ENCODE results near the gene SLC44A4.
A peak's percentile ranks its signal among the peaks of the same experiment; 100 is the strongest.
"Not testable (repeated sequence)": the region's sequence is repeated elsewhere in the genome, so short reads cannot be mapped to it uniquely, and the experiment has no call there.

SLC44A4 gene

DNA sequence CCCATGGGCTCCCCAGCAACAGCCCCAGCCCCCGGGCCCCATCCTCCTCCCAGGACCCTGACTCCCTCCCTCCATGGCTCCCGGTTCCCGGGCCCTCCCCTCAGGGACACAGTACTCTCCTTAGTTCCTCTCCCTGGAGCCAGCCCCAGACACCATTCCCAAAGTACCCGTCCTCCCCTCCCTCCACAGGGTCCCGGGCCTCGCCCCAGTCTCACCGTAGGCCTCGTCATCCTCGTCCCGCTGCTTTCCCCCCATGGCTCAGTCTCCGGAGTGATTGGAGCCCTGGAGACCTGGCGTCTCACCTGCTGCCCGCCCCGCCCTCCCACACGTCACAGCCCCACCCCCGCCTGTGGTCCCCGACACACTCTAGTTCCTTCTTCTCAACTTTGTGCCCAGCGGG lies at the start of gene SLC44A4:
SLC44A4 (minus strand) TSS at position 272 of the 400 bp plus-strand sequence; CDS start at position 255, 17 bp downstream.
- DNase-seq = no peak

DNA sequence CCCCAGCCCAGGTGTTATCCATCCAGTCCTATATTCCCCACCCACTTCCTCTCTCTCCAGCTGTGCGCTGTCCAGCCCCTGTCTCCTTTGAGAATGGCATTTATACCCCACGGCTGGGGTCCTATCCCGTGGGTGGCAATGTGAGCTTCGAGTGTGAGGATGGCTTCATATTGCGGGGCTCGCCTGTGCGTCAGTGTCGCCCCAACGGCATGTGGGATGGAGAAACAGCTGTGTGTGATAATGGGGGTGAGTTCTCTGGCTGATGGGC lies 49.8 kb upstream of the SLC44A4 start:
- DNase-seq = no peak

DNA sequence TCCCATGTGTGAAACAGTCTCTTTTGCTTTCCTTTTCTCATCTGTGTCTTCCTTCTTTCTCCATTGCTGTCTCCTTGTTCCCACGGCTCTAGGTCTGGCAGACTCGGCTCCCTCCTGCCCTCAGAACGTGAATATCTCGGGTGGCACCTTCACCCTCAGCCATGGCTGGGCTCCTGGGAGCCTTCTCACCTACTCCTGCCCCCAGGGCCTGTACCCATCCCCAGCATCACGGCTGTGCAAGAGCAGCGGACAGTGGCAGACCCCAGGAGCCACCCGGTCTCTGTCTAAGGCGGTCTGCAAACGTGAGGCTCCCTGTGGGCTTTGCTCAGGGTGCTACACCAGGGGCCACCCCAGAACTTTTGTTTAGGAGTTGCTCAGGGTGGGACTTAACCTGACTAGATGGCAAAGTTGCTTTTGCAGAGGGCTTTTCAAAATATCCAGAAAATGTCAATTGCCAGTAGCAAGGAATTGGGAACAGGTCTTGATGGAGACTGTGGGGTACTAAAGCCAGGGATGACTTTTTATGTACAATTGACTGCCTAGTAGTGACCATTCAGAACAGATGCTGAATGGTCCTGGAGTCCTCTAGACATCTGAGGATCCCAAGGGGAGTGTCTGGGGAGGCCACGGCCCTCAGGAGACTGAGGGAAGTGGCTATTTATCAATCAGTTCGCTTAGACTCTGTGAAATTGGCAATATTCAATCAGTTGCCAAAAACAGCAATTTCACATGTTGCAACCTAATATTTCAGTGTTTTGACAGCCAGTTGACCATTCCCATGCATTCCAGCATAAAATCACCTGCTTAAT lies 49.3 kb upstream of the SLC44A4 start:
- DNase-seq = no peak

DNA sequence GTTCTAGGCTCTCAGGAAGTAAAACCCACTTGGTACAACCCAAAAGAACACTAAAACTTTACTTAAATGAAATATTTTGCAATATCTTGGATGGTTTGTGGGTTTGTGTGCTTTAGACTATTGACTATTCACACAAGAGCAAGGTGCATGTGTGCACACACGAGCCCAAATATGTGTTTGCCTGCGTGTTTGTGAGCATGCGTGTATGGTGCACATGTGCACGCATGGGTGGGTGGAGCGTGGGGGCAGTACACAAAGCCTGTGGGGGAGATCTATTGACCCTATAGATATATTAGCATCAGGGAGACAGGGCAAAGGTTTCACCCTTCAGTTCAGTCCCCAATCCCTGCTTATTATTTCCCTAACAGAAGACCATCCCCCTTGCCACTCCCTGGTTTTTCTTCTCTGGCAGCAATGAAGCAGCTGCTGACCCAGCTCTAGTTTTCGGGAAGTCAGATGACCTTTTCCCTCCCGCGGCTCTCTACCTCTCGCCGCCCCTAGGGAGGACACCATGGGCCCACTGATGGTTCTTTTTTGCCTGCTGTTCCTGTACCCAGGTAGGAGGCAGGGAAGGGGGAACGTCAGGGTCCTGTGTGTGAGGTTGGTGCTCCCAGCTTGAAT lies 48.6 kb upstream of the SLC44A4 start, which contains the start of gene C2:
C2 (plus strand) TSS at position 476 of the 621 bp plus-strand sequence; CDS start at position 512, 36 bp downstream.
- no peak for DNase-seq

DNA sequence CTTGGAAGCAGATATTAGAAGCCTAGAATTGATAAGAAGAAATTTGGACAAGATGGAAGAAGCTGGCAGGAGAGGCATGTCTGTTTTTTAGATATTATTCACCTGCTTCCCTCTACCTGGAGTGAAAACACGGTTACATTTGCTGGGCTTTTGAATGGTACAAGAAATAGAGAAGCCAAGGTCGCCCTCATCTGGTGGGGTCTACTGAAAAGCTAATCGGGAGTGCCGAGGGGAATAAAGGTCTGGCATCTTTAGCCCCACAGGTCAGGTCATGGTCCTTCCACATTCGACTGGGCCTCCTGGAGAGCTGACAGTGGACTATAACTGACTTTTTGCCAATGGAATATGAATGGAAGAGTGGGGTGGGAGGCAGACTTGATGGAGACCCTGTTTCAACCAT lies 44.1 kb upstream of the SLC44A4 start:
- no peak for DNase-seq

DNA sequence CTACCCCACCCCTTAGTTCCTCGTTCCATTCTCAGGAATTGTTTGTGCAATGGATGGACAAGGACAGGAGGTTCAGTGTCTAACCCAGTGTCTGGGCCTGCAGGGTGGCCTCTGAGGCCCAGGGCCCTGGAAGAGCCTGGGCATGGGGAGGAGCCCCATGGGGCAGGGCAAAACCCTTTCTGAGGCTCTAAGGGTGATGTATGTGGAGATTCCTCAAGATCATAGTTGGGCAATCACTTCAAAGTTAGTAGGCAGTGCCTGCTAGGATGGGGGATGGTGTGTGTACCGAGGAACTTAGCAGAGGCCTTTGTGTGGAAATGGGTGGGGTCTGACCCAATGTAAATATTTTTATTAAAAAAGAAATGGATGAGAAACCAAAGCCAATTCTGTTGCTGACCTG lies 42.0 kb upstream of the SLC44A4 start:
- no peak for DNase-seq

DNA sequence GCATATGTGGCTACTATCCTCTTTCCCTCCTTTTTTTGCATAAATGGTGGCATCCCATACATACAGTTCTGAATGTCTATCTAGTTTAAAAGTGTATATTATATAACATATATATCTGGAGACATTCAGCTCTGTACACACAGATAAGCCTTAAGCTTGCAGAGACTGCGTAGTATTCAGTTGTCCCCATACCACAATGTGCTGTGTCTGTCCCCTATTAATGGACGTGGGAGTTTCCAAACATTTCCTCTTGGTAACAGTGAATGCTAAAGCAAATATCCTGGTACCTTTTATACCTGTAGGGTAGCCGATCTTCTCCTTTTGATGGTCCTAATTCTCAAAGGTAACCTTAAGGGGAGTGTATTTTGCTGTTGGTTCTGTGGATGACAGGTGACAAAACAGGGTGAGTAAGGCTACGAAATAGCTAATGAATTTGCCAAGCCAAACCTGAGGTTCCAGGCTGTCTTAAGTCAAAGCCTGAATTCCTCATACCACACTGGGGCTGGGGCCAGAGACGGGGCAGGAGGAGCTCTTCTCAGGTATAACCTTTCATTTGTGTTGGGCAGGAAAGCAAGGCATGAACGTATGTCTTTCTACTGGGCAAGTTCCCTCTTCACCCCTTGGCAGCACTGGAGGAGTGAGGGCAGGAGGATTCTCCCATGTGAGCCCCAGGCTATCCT lies 41.0 kb upstream of the SLC44A4 start:
- DNase-seq = no peak

DNA sequence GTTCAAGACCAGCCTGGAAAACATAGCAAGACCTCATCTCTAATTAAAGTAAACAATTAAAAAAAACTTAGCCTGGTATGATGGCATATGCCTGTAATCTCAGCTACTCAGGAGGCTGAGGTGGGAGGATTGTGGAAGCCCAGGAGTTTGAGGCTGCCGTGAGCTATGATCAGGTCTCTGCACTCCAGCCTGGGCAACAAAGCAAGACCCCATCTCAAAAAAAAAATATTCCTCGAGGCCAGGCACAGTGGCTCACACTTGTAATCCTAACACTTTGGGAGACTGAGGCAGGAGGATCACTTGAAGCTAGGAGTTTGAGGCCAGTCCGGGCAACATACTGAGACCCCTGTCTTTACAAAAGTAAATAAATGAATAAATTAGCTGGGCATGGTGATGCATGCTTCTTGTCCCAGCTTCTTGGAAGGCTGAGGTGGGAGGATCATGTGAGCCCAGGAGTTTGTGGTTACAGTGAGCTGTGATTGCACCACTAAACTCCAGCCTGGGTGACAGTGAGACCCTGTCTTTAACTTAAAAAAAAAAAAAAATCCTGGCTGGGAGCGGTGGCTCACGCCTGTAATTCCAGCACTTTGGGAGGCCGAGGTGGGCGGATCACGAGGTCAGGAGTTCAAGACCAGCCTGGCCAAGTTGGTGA lies 39.4 kb upstream of the SLC44A4 start:
- no peak for DNase-seq

DNA sequence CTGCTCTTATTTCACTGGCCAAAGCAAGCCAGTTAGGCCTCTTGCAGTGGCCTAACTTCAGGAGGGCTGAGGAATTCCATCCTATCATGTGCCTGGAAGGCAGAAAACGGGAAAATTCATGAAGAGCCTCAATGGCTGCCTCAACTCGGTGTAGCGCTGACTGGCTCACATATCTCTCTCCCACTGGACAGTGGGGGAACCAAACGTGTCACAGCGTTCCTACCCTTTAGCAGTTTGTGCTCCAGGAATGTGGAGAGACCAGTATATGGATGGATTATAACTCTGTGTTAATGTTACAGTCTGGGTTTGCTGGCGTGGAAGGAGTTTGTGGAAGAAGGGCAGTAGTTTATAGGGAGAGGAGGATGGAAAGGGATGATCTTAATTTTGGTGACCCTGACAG lies 37.0 kb upstream of the SLC44A4 start:
- DNase-seq = no peak

DNA sequence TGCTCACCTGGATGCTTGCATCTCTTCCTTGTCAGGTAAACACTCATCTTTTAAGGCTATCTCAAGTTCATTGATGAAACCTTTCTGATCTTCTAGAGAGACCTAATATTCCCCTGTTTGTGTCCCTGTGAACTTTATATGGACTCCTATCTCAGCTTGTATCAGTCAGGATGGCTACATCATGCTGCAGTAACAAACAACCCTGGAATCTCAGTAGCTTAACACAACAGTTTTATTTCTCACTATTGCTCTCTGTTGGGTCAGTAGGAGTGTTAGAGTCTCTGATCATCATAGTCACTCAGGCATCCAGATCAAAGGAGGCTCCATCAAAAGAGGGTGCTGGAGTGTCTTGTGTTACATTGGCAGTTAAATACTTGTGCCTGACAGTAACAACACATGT lies 36.6 kb upstream of the SLC44A4 start:
- DNase-seq = no peak

DNA sequence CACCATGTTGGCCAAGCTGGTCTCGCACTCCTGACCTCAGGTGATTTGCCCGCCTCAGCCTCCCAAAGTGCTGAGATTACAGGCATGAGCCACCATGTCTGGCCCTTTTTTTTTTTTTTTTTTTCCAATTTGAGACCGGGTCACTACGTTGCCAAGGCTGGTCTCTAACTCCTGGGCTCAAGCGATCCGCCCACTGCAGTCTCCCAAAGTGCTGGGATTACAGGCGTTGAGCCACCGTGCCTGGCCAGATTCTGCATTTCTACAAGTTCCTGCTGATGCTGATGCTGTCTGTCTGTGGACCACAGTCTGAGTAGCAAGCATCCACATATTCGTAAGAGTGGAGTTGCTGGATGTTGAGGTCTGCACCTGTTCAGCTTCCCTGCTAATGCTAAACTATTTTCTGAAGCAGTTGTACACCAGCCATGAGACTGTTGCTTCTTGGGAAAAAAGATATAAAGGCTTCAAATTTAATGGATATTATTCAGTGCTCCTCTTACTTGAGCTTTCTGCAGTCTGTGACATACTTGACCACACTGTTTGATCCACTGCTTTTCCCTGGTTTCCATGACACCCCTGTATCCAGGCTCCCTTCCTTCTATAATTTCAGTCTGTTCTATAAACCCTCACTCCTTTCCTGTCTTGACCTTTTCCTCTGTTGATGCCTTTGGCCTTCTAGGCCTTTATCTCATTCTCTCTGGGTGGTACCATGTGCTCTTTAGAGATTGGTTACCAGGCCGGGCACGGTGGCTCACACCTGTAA lies 33.2 kb upstream of the SLC44A4 start:
- DNase-seq = no peak

DNA sequence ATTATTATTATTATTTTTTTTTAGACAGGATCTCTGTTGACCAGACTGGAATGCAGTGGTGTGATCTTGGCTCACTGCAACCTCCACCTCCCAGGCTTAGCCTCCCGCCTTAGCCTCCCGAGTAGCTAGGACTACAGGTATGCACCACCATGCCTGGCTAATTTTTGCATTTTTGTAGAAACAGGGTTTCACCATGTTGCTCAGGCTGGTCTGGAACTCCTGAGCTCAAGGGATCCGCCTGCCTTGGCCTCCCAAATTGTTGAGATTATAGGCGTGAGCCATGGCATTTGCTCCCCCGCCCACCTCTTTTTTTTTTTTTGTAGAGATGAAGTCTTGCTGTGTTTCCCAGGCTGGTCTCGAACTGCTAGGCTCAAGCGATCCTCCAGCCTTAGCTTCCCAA lies 30.5 kb upstream of the SLC44A4 start:
- not testable (repeated sequence) for DNase-seq

DNA sequence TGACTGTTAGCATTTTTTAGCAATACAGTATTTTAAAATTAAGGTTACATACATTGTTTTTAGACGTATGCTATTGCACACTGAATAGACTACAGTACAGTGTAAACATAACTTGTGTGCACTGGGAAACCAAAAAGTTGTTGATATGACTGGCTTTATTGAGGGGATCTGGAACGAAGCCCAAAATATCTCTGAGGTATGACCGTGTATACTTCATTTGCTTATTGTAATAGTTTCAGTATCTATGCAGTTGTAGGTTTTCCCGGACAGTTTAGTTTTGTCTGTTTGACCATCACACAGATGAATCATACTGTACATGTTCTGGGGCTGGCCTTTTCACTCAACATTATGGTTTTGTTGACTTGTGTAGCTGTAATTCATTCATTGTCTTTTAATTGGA lies 30.0 kb upstream of the SLC44A4 start:
- no peak for DNase-seq

DNA sequence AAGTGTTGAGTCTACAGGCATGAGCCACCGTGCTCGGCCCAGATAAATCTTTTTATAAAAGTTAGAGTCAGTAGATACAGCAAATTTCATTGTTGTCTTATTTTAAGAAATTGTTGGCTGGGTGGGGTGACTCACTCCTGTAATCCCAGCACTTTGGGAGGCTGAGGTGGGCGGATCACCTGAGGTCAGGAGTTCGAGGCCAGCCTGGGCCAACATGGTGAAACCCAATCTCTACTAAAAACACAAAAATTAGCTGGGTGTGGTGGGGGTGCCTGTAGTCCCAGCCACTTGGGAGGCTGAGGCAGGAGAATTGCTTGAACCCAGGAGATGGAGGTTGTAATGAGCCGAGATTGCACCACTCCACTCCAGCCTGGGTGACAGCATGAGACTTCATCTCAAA lies 29.5 kb upstream of the SLC44A4 start:
- DNase-seq = not testable (repeated sequence)

DNA sequence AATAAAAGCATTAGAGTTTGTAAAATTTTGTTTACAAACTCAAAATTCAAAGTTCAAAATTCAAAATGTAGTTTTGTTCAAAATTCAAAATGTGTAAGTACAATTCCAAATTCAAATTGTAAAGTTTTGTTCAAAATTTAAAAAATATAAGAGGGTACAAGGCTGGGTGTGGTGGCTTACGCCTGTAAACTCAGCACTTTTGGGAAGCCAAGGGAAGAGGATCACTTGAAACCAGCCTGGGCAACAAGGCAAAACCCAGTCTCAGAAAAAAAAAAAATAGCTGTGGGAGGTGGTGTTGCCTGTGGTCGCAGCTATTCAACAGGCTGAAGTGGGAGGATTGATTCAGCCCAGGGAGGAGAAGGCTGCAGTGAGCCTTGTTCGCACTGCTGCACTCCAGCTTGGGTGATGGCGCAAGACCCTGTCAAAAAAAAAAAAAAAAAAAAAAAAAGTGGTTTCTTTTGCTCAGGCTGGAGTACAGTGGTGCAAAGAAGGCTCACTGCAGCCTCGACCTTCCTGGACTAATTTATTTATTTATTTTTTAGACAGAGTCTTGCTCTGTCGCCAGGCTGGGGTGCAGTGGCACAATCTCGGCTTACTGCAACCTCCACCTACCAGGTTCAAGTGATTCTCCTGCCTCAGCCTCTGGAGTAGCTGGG lies 28.5 kb upstream of the SLC44A4 start:
- no peak for DNase-seq

DNA sequence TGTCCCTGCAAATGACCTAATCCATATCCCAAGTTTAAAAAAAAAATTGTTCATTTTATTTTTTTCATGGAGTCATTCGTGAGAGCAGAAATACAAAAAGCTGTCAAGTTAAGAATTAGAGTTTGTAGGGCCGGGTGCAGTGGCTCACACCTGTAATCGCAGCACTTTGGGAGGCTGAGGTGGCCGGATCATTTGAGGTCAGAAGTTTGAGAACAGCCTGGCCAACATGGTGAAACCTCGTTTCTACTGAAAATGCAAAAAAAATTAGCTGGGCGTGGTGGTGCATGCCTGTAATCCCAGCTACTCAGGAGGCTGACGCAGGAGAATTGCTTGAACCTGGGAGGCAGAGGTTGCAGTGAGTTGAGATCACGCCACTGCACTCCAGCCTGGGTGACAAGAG lies 27.9 kb upstream of the SLC44A4 start:
- not testable (repeated sequence) for DNase-seq

DNA sequence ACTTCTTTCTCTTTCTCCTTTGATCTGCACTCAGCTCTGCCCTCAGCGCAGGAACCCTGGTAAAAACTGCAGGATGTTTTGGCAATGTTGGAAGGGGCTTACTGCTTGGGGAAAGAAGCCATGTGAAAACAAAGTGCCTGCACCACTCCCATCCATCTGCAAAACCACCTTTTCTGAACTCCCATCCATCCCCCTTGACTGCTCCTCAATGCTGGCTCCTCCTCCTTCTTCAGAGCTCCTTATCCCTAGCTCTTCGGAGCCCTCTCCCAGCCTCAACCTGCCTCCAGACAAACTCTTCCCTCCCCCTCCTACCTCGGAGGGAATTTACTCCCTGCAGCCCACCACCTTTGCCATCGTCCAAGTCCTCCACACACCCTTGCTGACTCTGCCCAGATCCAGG lies 27.3 kb upstream of the SLC44A4 start:
- no peak for DNase-seq

DNA sequence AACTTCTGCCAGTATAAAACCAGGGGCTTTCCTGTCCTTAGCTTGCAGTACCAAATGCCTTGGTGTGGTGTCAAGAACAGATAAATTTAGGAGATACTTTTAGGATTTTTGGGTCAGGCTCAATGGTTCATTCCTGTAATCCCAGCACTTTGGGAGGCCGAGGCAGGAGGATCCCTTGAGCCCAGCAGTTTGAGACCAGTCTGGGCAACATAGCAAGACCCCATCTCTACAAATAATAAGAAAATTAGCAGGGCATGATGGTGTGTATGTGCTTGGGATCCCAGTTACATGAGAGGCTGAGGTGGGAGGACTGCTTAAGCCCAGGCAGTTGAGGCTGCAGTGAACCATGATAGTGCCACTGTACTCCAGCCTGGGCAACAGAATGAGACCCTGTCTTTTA lies 26.2 kb upstream of the SLC44A4 start:
- DNase-seq = no peak

DNA sequence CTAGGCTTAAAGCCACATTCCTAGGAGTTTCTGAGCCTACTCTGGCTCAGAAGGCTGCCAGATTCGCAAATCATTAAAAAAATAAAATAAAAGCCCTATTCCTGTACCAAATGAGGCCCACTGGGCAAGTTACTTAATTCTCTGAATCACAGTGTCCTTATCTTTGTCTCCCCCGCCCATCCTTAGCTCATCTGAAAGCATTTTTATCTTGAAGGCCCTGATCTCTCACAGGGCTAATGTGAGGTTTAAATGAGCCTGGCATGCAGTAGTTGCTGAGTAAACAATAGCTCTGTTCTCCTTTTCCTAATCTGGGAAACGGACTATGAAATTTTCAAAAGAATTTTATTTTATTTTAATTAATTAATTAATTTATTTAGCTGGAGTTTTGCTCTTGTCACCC lies 25.2 kb upstream of the SLC44A4 start:
- no peak for DNase-seq

DNA sequence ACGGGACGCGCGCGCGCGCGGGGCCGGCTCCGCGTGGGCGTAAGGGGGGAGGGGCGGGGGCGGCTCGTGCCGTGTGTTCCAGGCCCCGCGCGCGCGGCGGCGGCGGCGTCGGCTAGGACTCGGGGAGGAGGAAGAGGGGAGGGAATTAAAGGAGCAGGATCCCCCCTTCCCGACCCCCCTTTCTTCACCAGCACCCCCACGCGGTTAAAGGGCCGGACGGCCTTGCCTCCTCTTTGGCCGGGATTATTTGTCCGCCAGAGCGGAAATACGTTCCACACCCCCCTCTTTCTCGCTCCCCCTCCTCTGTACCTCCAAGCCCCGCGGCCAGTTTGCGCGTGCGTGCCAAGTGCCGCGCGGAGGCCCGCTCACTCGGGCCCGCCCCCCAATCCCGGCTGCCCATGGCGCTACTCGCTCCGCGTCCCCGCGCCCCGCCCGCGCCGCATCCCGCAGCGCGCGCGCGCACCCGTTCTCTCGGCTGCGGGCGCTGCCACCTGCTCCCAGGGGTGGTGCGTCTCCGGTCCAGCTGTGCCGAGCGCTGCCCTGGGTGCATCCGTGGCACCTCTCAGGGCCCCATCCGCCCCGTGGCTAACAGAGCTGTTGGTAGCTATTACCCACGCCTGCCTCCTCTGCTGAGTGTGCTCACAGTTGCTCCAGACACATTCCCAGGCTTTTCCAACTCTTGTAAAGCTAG lies 23.3 kb upstream of the SLC44A4 start, which contains the start of gene ZBTB12:
ZBTB12 (minus strand) TSS at position 134 of the 691 bp plus-strand sequence. CDS start 781 bp downstream, outside the sequence.
- peak; percentile 95 for DNase-seq

DNA sequence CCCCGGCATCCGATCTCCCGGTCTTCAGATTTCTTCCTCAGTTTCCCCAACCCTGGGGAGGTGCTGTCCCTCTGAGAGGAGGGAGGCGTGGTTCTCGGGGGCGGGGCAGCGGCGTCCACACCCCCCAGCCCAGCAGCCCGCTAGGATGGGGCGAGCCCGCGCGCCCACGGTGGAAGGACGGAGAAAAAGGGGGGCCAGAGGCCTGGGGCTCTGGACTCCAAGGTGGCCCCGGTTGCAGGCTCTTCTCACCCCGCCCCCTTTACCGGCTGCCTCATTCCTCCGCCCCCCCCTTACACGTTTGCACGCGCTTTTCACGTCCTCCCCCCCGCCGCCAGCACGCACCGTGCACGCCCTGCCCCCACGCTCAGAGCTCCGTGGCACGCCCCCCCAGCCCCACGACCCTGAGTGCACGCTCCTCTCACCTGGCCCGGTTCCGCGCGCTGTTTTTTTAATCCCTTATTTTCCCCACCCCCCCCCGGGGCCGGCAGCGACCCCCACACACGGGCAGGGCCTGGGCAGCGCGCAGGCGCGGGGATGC lies 22.7 kb upstream of the SLC44A4 start:
- peak; percentile 34 to 57 for DNase-seq
